PC-3 (cell line): Measurements from ENCODE around the gene HPDL.

ENCODE experiments used
- CTCF ChIP-seq: fragments of 300-600 bp; sonication (generic); conservative IDR thresholded peaks from 2 replicates; pipeline ENCODE4 v1.5.1; 2017; ENCODE audit warnings: antibody characterized with exemption, low read depth, mild to moderate bottlenecking, low read length
- EZH2 ChIP-seq: fragments of 300-600 bp; sonication (generic); IDR thresholded peaks from one replicate; pipeline ENCODE4 v1.6.1; 2017; ENCODE audit warnings: antibody characterized with exemption, mild to moderate bottlenecking, low read length; ENCODE audit not compliant: unreplicated experiment

DNA sequence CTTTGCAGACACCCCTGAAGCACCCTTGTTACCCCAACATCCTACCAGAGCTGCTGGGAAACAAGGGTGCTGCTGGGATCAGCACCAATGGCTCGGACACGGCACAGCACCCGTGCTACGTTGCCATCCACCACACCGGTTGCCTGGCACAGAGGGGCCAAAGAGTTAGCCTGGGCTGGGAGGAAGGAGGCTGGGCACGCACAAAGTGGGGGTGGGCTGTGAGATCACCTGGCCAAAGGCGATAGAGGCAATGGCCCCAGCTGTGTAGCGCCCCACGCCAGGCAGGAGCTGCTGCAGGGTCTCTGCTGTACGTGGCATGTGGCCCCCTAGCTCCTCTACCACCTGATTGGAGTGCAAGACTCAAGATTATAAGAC is 5.6 kb downstream of the HPDL start:
- no peak for TF ChIP-seq CTCF
- no peak for TF ChIP-seq EZH2
